Measurements from ENCODE around the gene FER.

Gene FER

GRCh38 chr5:108942701-108943100 lies 195.0 kb downstream of the FER start:
- H3K4me1 ChIP-seq = no peaks in the 10 kb centered on the region
- no peak for DNase-seq
- TF ChIP-seq CTCF (IDR thresholded peaks at IDR 0.05; ENCODE audit: low read depth, low read length) = no peak
- no peak overlapping the region for H3K4me3 ChIP-seq (ENCODE audit: low read depth, low read length)
- H3K27me3 ChIP-seq = no peaks in the 10 kb centered on the region
- no peaks in the 10 kb centered on the region; the same call in 1 of the 2 replicates for H3K9me3 ChIP-seq
- no peaks in the 10 kb centered on the region for H3K36me3 ChIP-seq

GRCh38 chr5:108945094-108945493 lies 197.4 kb downstream of the FER start:
- H3K36me3 ChIP-seq = no peaks in the 10 kb centered on the region
- no peak overlapping the region for H3K4me3 ChIP-seq (ENCODE audit: low read depth, low read length)
- H3K27me3 ChIP-seq = no peaks in the 10 kb centered on the region
- DNase-seq = no peak
- no peaks in the 10 kb centered on the region; the same call in 1 of the 2 replicates for H3K9me3 ChIP-seq
- no peaks in the 10 kb centered on the region for H3K4me1 ChIP-seq
- TF ChIP-seq CTCF (IDR thresholded peaks at IDR 0.05; ENCODE audit: low read depth, low read length) = no peak

- H3K4me3 ChIP-seq (ENCODE audit: low read depth, low read length) = no peak overlapping the region
- no peak for TF ChIP-seq CTCF (IDR thresholded peaks at IDR 0.05; ENCODE audit: low read depth, low read length)
- H3K27me3 ChIP-seq = no peaks in the 10 kb centered on the region
- H3K4me1 ChIP-seq = no peaks in the 10 kb centered on the region
- H3K9me3 ChIP-seq = no peaks in the 10 kb centered on the region; the same call in 1 of the 2 replicates
- no peak for DNase-seq
- no peaks in the 10 kb centered on the region for H3K36me3 ChIP-seq
Measured at GRCh38 chr5:108946008-108946407, 198.3 kb downstream of the FER start.

- H3K4me3 ChIP-seq (ENCODE audit: low read depth, low read length) = no peak overlapping the region
- no peak for DNase-seq
- H3K4me1 ChIP-seq = no peaks in the 10 kb centered on the region
- H3K27me3 ChIP-seq = no peaks in the 10 kb centered on the region
- no peak for TF ChIP-seq CTCF (IDR thresholded peaks at IDR 0.05; ENCODE audit: low read depth, low read length)
- no peaks in the 10 kb centered on the region for H3K36me3 ChIP-seq
- no peaks in the 10 kb centered on the region; the same call in 1 of the 2 replicates for H3K9me3 ChIP-seq
Measured at GRCh38 chr5:108947164-108947563, 199.5 kb downstream of the FER start.

GRCh38 chr5:108950276-108950675 lies 202.6 kb downstream of the FER start:
- no peak for TF ChIP-seq CTCF (IDR thresholded peaks at IDR 0.05; ENCODE audit: low read depth, low read length)
- Histone ChIP-seq H3K4me3 (ENCODE audit: low read depth, low read length) (no peak overlapping the region), H3K27me3 (no peaks in the 10 kb centered on the region), H3K36me3 (no peaks in the 10 kb centered on the region), H3K9me3 (no peaks in the 10 kb centered on the region; the same call in 1 of the 2 replicates), H3K4me1 (no peaks in the 10 kb centered on the region)
- DNase-seq = no peak

GRCh38 chr5:108953940-108954339 lies 206.2 kb downstream of the FER start:
- H3K4me3 ChIP-seq (ENCODE audit: low read depth, low read length) = no peak overlapping the region
- no peaks in the 10 kb centered on the region for H3K9me3 ChIP-seq
- H3K27me3 ChIP-seq = no peaks in the 10 kb centered on the region
- TF ChIP-seq CTCF (IDR thresholded peaks at IDR 0.05; ENCODE audit: low read depth, low read length) = no peak
- H3K4me1 ChIP-seq = no peaks in the 10 kb centered on the region
- DNase-seq = no peak
- no peaks in the 10 kb centered on the region for H3K36me3 ChIP-seq

Measured in BE2C (cell line).